CD14-positive monocyte (primary cell): ENCODE measurements around the gene RAB11FIP4. TPM values are rescaled to one million over a fixed set of nuclear protein-coding genes. Genes with fewer than 3 reads are reported as not detected.

Source experiments
- DNase-seq, 3 donors: peaks; one replicate each; pipeline ENCODE4 v3.0.0-alpha.2; 2011 to 2022
- H2AFZ ChIP-seq: 2 replicates; pipeline ENCODE4 v1.6.0; 2012; ENCODE audit warnings: mild to moderate bottlenecking, low read depth, low read length, inconsistent platforms; ENCODE audit not compliant: insufficient read depth, poor library complexity, severe bottlenecking
- H3K27ac ChIP-seq, 2 donors: 1 replicate in 1 of 2; 2 replicates in 1 of 2; pipeline ENCODE4 v1.5.1; 2012 to 2013; ENCODE audit warnings: low read length in 2 of 2, control low read depth in 1 of 2, inconsistent platforms in 1 of 2, low read depth in 1 of 2, mild to moderate bottlenecking in 1 of 2
- H3K27me3 ChIP-seq, 2 donors: one replicate each; pipeline versions ENCODE4 v1.6.0 to v1.6.1; 2011 to 2013; ENCODE audit warnings: low read length in 2 of 2; ENCODE audit not compliant: control insufficient read depth in 2 of 2, insufficient read depth in 2 of 2
- H3K36me3 ChIP-seq, 2 donors: replicated peaks in 1 of 2; 1 replicate in 1 of 2; 2 replicates in 1 of 2; pipeline versions ENCODE4 v1.5.1 to v1.6.1; 2012 to 2013; ENCODE audit warnings: low read length in 2 of 2, control low read depth in 1 of 2, inconsistent platforms in 1 of 2, mild to moderate bottlenecking in 1 of 2; ENCODE audit not compliant: insufficient read depth in 2 of 2, control insufficient read depth in 1 of 2
- H3K4me1 ChIP-seq, 2 donors: 1 replicate in 1 of 2; 2 replicates in 1 of 2; pipeline versions ENCODE4 v1.5.1 to v1.6.1; 2012 to 2013; ENCODE audit warnings: low read length in 2 of 2, control low read depth in 1 of 2, inconsistent platforms in 1 of 2, mild to moderate bottlenecking in 1 of 2, moderate library complexity in 1 of 2; ENCODE audit not compliant: insufficient read depth in 2 of 2, control insufficient read depth in 1 of 2
- H3K4me2 ChIP-seq: replicated peaks from 2 replicates; pipeline ENCODE3; 2012; ENCODE audit warnings: low read length, moderate library complexity, mild to moderate bottlenecking; ENCODE audit not compliant: poor library complexity, severe bottlenecking; ENCODE audit errors: extremely low read depth
- H3K4me3 ChIP-seq, 3 experiments: fragments of 200-600 bp in 1 of 3; sonication (generic) in 1 of 3; replicated peaks in 1 of 3; 1 replicate in 2 of 3; 2 replicates in 1 of 3; pipeline ENCODE4 v1.5.1; 2011 to 2013; ENCODE audit warnings: low read length in 3 of 3, mild to moderate bottlenecking in 3 of 3, control low read depth in 2 of 3, low read depth in 2 of 3, inconsistent platforms in 1 of 3, moderate library complexity in 1 of 3
- H3K79me2 ChIP-seq: 2 replicates; pipeline ENCODE4 v1.6.0; 2012; ENCODE audit warnings: mild to moderate bottlenecking, control low read depth, inconsistent platforms, low read length, moderate library complexity; ENCODE audit not compliant: insufficient read depth
- H3K9ac ChIP-seq: 2 replicates; pipeline ENCODE4 v1.6.0; 2017; ENCODE audit warnings: low read length, mild to moderate bottlenecking; ENCODE audit not compliant: insufficient read depth, poor library complexity, severe bottlenecking
- H3K9me3 ChIP-seq, 2 donors: replicated peaks in 1 of 2; 1 replicate in 1 of 2; 2 replicates in 1 of 2; pipeline versions ENCODE4 v1.5.1 to v1.6.1; 2012 to 2013; ENCODE audit warnings: low read length in 2 of 2, control low read depth in 1 of 2; ENCODE audit not compliant: control insufficient read depth in 1 of 2, insufficient read depth in 1 of 2
- H4K20me1 ChIP-seq: 2 replicates; pipeline ENCODE4 v1.6.0; 2012; ENCODE audit warnings: mild to moderate bottlenecking, low read length, control low read depth, moderate library complexity; ENCODE audit not compliant: insufficient read depth
- H3K27ac Mint-ChIP-seq, 7 donors: one replicate each; pipeline ENCODE4 v1.8.0; 2020; ENCODE audit warnings: mild to moderate bottlenecking in 7 of 7, mixed read lengths in 7 of 7, moderate library complexity in 6 of 7, inconsistent platforms in 2 of 7
- H3K27me3 Mint-ChIP-seq, 3 donors: one replicate each; pipeline ENCODE4 v1.8.0; 2021 to 2022; ENCODE audit warnings: low read depth in 3 of 3, mild to moderate bottlenecking in 3 of 3, mixed read lengths in 3 of 3, moderate library complexity in 3 of 3, inconsistent platforms in 1 of 3
- H3K36me3 Mint-ChIP-seq, 2 donors: one replicate each; pipeline ENCODE4 v1.8.0; 2020; ENCODE audit warnings: mixed read lengths in 2 of 2, inconsistent platforms in 1 of 2, mild to moderate bottlenecking in 1 of 2
- H3K4me1 Mint-ChIP-seq: one replicate; pipeline ENCODE4 v1.8.0; 2020; ENCODE audit warnings: mild to moderate bottlenecking, mixed read lengths
- H3K4me3 Mint-ChIP-seq, 2 donors: one replicate each; pipeline ENCODE4 v1.8.0; 2020; ENCODE audit warnings: mild to moderate bottlenecking in 2 of 2, mixed read lengths in 2 of 2, moderate library complexity in 1 of 2
- H3K9me3 Mint-ChIP-seq, 7 donors: one replicate each; pipeline ENCODE4 v1.8.0; 2020 to 2022; ENCODE audit warnings: mixed read lengths in 7 of 7, mild to moderate bottlenecking in 6 of 7, moderate library complexity in 6 of 7, inconsistent platforms in 2 of 7
- WGBS: methylation state at CpG from one replicate; pipeline ENCODE4 v1.1.5; 2013; ENCODE audit warnings: missing lambda C conversion rate; ENCODE audit not compliant: insufficient coverage; 5-methylcytosine and 5-hydroxymethylcytosine counted together
- intact Hi-C, 2 donors: fragments of 100-400 bp; cut with micrococcal nuclease; formaldehyde crosslinking; loops; one replicate each; pipeline versions ENCODE4 v1.15.0 to v1.15.1; 2023
- polyA plus RNA-seq, 3 donors: library from polyadenylated mRNA; depleted of rRNA in 1 of 3; unstranded in 2 of 3; stranded (reverse) in 1 of 3; fragments of 300-500 nt in 2 of 3; fragments of >200 nt in 1 of 3; fragmentation: Illumina TruSeq in 2 of 3; gene quantifications; 1 replicate in 2 of 3; 2 replicates in 1 of 3; pipeline ENCODE4 v1.2.3, GENCODE V29; 2012 to 2021
- TF ChIP-seq, protein P1 (sequence below): fragments of 200-600 bp; IDR thresholded peaks from one replicate; pipeline ENCODE4 v1.8.0; 2022; ENCODE audit warnings: antibody characterized with exemption, mild to moderate bottlenecking

The RAB11FIP4 gene
- polyA plus RNA-seq, 3 donors = 10.4 to 21.9 (median 16.2) TPM

DNA sequence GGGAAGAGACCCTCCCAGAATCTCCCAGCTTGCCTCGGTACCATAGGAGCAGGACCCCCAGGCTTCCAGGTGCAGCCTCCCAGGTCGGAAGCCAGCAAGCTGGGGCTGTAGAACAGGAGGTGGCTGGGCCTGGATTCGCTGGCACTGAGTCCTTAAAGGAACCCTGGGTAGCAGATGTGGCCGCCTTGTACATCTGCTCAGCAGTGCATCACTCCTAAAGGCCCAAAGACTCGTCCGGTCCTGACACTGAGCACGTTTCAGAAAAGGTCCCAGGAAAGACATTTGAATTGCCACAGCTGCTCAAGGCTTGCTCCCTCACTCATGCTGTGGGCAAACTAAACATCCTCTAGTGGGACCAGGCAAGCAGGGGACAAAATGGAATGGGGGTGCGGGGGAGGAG is 172.8 kb downstream of the RAB11FIP4 start:
- Histone ChIP-seq H3K4me3 (no peak overlapping the region), H3K4me2 (no peak overlapping the region), H3K4me1 (peaks cover 69 to 70% of the 10 kb centered on the region in 2 donors), H3K36me3 (no peaks in the 10 kb centered on the region), H3K9ac (no peak overlapping the region), H3K79me2 (peaks cover 26% of the 10 kb centered on the region), H4K20me1 (no peaks in the 10 kb centered on the region), H2AFZ (no peak overlapping the region), H3K27ac (no peak overlapping the region), H3K9me3 (no peaks in the 10 kb centered on the region), H3K27me3 (no peaks in the 10 kb centered on the region)
- H3K9me3 Mint-ChIP-seq = no peaks in the 10 kb centered on the region
- TF ChIP-seq, protein P1, sequence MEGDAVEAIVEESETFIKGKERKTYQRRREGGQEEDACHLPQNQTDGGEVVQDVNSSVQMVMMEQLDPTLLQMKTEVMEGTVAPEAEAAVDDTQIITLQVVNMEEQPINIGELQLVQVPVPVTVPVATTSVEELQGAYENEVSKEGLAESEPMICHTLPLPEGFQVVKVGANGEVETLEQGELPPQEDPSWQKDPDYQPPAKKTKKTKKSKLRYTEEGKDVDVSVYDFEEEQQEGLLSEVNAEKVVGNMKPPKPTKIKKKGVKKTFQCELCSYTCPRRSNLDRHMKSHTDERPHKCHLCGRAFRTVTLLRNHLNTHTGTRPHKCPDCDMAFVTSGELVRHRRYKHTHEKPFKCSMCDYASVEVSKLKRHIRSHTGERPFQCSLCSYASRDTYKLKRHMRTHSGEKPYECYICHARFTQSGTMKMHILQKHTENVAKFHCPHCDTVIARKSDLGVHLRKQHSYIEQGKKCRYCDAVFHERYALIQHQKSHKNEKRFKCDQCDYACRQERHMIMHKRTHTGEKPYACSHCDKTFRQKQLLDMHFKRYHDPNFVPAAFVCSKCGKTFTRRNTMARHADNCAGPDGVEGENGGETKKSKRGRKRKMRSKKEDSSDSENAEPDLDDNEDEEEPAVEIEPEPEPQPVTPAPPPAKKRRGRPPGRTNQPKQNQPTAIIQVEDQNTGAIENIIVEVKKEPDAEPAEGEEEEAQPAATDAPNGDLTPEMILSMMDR = no peak
- intact Hi-C loops = no loop called here
- no peak for DNase-seq
- 98% methylated on average over 7 of the region's 8 CpGs for WGBS
- H3K4me3 Mint-ChIP-seq = no peak overlapping the region
- H3K4me1 Mint-ChIP-seq = peaks cover 63% of the 10 kb centered on the region
- peaks cover 11% of the 10 kb centered on the region in 2 donors for H3K36me3 Mint-ChIP-seq
- peak overlapping the region in 5 of 7 donors; percentile 4 to 48 (median 41) for H3K27ac Mint-ChIP-seq
- peaks cover 5 to 8% (median 6%) of the 10 kb centered on the region in 3 donors for H3K27me3 Mint-ChIP-seq

DNA sequence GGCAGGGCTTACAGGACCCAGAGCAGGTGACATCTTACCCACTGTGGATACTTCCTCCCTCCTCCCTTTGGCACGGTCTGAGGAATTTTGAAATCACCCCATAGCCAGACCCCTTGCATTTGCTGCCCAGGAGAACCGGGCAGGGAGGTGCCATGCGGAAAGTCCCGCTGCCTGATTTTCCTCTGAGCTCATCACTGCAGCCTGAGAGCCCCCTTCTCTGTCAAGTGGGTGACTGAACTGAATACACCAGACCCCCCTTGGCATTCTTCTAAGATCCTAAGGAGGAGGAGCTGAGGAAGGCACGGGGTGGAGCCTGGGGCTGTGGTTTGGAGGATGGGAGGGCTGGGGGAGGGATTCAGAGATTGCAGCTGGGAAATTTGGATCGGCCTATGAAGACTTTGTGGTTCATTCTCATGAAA is 173.4 kb downstream of the RAB11FIP4 start:
- Histone ChIP-seq H4K20me1 (no peaks in the 10 kb centered on the region), H3K4me1 (peaks cover 64 to 68% of the 10 kb centered on the region in 2 donors), H3K4me2 (no peak overlapping the region), H3K9me3 (no peaks in the 10 kb centered on the region), H3K36me3 (peaks cover 0 to 1% of the 10 kb centered on the region in 2 donors), H2AFZ (no peak overlapping the region), H3K79me2 (peaks cover 27% of the 10 kb centered on the region), H3K27ac (no peak overlapping the region), H3K4me3 (no peak overlapping the region), H3K27me3 (no peaks in the 10 kb centered on the region), H3K9ac (no peak overlapping the region)
- Mint-ChIP-seq H3K4me1 (peaks cover 67% of the 10 kb centered on the region), H3K27ac (peak overlapping the region in 3 of 7 donors; percentile 30 to 80 (median 42)), H3K36me3 (peaks cover 14 to 15% of the 10 kb centered on the region in 2 donors), H3K4me3 (no peak overlapping the region), H3K27me3 (peaks cover 5 to 8% (median 6%) of the 10 kb centered on the region in 3 donors), H3K9me3 (no peaks in the 10 kb centered on the region)
- 33% methylated on average over 6 of the region's 6 CpGs for WGBS
- TF ChIP-seq, protein P1 = no peak
- DNase-seq = peak in 1 of 3 donors; percentile 81
- intact Hi-C loops = no loop called here
